Smooth muscle cell of the umbilical artery (primary cell): ENCODE measurements around the gene ZNF672. TPM values are rescaled to one million over a fixed set of nuclear protein-coding genes. Genes with fewer than 3 reads are reported as not detected.

Experiments used
- total RNA-seq: library from RNA; depleted of rRNA; stranded (reverse); fragments of >200 nt; gene quantifications from 2 replicates; pipeline ENCODE4 v1.2.3, GENCODE V29; 2014

Gene ZNF672
- total RNA-seq, result 16.3 and 26.1 TPM in 2 replicates

GRCh38 chr1:248837781-248838356 lies at the start of gene ZNF672:
TSS of gene ZNF672 (plus strand) at chr1:248838224. CDS start at chr1:248847275, 9,051 bp downstream.

GRCh38 chr1:248825909-248826760 lies 11.9 kb upstream of the ZNF672 start, which contains the start of gene SH3BP5L:
TSS of gene SH3BP5L (minus strand) at chr1:248825915. CDS start at chr1:248824935, 980 bp downstream.

DNA sequence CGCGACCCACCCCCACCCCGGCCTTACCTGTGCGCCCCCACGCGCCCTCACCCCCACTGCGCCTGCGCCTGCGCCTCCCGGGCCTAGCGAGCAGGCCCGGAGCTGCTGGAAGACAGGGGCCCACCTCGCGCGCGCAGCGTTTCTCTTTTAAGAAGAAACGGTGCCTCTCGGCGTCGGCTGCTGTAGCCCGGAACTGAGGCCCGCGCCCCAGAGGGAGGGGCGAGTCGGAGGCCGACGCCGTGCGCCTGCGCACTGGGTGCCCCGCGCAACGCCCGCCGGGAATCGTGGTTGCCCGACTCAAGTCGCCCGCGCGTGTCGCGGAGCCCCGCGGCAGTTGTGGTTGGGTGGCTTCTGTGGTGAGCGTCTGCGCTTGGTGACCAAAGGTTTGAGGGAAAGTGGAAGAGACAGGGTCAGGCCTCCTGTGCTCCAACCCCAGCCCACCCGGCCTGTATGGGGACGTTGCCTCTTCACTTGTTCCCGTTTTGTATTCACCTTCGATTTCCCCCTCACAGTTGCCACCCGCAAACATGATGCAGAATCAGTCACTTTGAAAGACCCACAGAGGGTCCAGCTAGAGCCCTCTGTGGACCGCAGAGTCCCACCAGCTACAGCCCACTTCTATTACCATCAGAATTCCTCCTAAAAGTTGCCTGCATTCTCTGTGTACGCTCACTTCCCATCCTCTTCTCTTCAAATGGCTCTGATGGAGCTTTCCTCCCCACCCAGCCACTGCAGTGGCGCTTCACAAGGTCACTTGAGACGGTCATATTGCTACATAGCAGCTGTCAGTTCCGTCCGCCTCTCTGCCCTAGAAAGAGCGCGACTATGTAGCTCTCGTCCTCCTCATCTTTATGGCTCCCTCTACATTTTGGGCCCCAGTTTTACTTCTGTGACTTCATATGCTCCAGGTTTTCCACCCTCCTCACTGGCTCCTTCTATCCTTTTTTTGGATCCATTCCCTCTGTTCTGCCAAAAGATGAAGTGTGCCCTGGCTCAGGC lies 21.2 kb downstream of the ZNF672 start, which contains the start of gene ZNF692:
TSS of gene ZNF692 (minus strand) at position 195 of the 999 bp plus-strand sequence. CDS start 776 bp downstream, outside the sequence.

Other genes with a start within 250 kb of the ZNF672 start
- not detected in 2 replicates for gene OR2T10, start 240.5 kb upstream of the ZNF672 start, total RNA-seq
- not detected in 2 replicates for gene OR2T11, start 203.1 kb upstream of the ZNF672 start, total RNA-seq
- not detected in 2 replicates for gene OR2T35, start 192.9 kb upstream of the ZNF672 start, total RNA-seq
- gene OR2T27, start 182.7 kb upstream of the ZNF672 start, total RNA-seq, result not detected in 2 replicates
- not detected in 2 replicates for gene OR14I1, start 135.5 kb upstream of the ZNF672 start, total RNA-seq
- gene LYPD8, start 82.5 kb upstream of the ZNF672 start, total RNA-seq, result not detected in 2 replicates
- 28.5 and 41.9 TPM in 2 replicates for gene SH3BP5L, start 12.3 kb upstream of the ZNF672 start, total RNA-seq
- gene ZNF692, start 20.9 kb downstream of the ZNF672 start, total RNA-seq, result 34.1 and 41.5 TPM in 2 replicates
- gene PGBD2, start 68.0 kb downstream of the ZNF672 start, total RNA-seq, result 11.9 and 12.5 TPM in 2 replicates